HG03045 (cell line): Measurements from ENCODE around the gene CLHC1.
"Not testable (repeated sequence)": the region's sequence is repeated elsewhere in the genome, so short reads cannot be mapped to it uniquely, and the experiment has no call there.

ENCODE experiments used
- ATAC-seq: cut with Tn5 transposase; IDR thresholded peaks from one replicate; pipeline ENCODE4 v1.9.1; 2021; ENCODE audit warnings: mild to moderate bottlenecking, moderate library complexity; ENCODE audit not compliant: unreplicated experiment

The CLHC1 gene

GRCh38 chr2:55154525-55155030 is 77.5 kb downstream of the CLHC1 start:
- ATAC-seq: no peak

- no peak for ATAC-seq
Measured at GRCh38 chr2:55153584-55154299, 78.4 kb downstream of the CLHC1 start.

- ATAC-seq: no peak
Measured at GRCh38 chr2:55152475-55153412, 79.3 kb downstream of the CLHC1 start.

- ATAC-seq: no peak
Measured at GRCh38 chr2:55151733-55152433, 80.2 kb downstream of the CLHC1 start.

- ATAC-seq: peak; percentile 78
Measured at GRCh38 chr2:55150834-55151233, 81.3 kb downstream of the CLHC1 start.

- ATAC-seq: no peak
Measured at GRCh38 chr2:55148269-55148668, 83.8 kb downstream of the CLHC1 start.

GRCh38 chr2:55147531-55147930 is 84.6 kb downstream of the CLHC1 start:
- no peak for ATAC-seq

- no peak for ATAC-seq
Measured at GRCh38 chr2:55147041-55147440, 85.1 kb downstream of the CLHC1 start.

- ATAC-seq: no peak
Measured at GRCh38 chr2:55146263-55146662, 85.8 kb downstream of the CLHC1 start.

- no peak for ATAC-seq
Measured at GRCh38 chr2:55144922-55145820, 86.9 kb downstream of the CLHC1 start.

GRCh38 chr2:55143706-55144105 is 88.4 kb downstream of the CLHC1 start:
- not testable (repeated sequence) for ATAC-seq

GRCh38 chr2:55142518-55142917 is 89.6 kb downstream of the CLHC1 start:
- ATAC-seq: no peak

GRCh38 chr2:55141572-55142413 is 90.3 kb downstream of the CLHC1 start:
- ATAC-seq: no peak

- no peak for ATAC-seq
Measured at GRCh38 chr2:55140316-55141219, 91.5 kb downstream of the CLHC1 start.

GRCh38 chr2:55139305-55139704 is 92.8 kb downstream of the CLHC1 start:
- ATAC-seq: no peak

- no peak for ATAC-seq
Measured at GRCh38 chr2:55138882-55139229, 93.2 kb downstream of the CLHC1 start.

- ATAC-seq: no peak
Measured at GRCh38 chr2:55138014-55138881, 93.8 kb downstream of the CLHC1 start.
